ENCODE data around the gene FAT1.

Gene FAT1

GRCh38 chr4:186602978-186603377 lies 120.7 kb downstream of the FAT1 start:
- no peaks in the 10 kb centered on the region for H3K27me3 ChIP-seq
- no peak overlapping the region for H3K27ac ChIP-seq
- no peaks in the 10 kb centered on the region for H3K9me3 ChIP-seq
- TF ChIP-seq, protein P1, sequence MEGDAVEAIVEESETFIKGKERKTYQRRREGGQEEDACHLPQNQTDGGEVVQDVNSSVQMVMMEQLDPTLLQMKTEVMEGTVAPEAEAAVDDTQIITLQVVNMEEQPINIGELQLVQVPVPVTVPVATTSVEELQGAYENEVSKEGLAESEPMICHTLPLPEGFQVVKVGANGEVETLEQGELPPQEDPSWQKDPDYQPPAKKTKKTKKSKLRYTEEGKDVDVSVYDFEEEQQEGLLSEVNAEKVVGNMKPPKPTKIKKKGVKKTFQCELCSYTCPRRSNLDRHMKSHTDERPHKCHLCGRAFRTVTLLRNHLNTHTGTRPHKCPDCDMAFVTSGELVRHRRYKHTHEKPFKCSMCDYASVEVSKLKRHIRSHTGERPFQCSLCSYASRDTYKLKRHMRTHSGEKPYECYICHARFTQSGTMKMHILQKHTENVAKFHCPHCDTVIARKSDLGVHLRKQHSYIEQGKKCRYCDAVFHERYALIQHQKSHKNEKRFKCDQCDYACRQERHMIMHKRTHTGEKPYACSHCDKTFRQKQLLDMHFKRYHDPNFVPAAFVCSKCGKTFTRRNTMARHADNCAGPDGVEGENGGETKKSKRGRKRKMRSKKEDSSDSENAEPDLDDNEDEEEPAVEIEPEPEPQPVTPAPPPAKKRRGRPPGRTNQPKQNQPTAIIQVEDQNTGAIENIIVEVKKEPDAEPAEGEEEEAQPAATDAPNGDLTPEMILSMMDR (IDR thresholded peaks at IDR 0.05) = no peak
- peaks cover 72 to 99% (median 90%) of the 10 kb centered on the region in 3 donors for H3K36me3 ChIP-seq
- DNase-seq = no peak
- intact Hi-C loops (cut with DNase I; ENCODE audit: low total_unique reads) = no loop called here
- H3K4me1 ChIP-seq = no peaks in the 10 kb centered on the region
- no peak overlapping the region for H3K4me3 ChIP-seq

DNA sequence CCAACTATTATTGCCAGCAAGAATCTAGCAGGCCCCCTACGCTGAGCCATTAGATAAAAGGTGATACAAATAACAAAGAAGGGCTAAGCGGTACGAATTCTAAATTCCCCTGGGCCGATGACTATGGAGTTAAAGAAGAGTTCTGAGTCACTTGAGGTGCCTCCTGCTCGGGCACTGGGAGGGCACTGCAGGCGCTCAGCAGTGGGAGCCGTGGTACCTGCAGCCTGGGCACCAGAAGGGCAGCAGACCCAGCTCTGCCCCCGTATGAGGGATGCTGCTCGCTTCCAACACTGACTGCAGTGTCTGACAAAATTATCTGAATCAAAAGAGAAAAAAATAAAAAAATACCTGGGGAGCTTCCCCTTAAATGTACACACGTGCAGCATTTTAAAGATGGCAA lies 124.2 kb downstream of the FAT1 start:
- TF ChIP-seq, protein P1 (IDR thresholded peaks at IDR 0.05) = no peak
- Histone ChIP-seq H3K4me1 (no peaks in the 10 kb centered on the region), H3K27ac (no peak overlapping the region), H3K27me3 (no peaks in the 10 kb centered on the region), H3K9me3 (no peaks in the 10 kb centered on the region), H3K36me3 (peaks cover 73 to 96% (median 85%) of the 10 kb centered on the region in 3 donors), H3K4me3 (no peak overlapping the region)
- no peak for DNase-seq
- intact Hi-C loops (cut with DNase I; ENCODE audit: low total_unique reads) = no loop called here

DNA sequence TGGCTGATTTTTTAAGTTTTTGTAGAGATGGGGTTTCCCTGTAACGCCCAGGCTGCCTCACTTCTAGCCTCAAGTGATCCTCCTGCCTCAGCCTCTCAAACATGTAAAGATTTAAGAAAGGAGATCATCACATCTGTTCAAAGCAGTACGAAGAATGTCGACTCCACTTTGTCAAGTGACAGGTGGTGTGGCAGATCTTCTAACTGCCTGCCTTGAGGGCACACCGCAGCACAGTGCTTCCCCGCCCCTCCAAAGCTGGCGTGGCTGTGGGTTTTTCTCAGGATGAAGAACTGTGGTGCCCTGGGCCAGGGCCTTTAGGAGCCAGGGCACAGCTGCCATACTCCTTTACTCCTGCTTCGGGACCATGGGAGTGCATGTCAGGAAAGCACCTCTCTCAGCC lies 125.0 kb downstream of the FAT1 start:
- Histone ChIP-seq H3K4me3 (no peak overlapping the region), H3K27me3 (no peaks in the 10 kb centered on the region), H3K36me3 (peaks cover 72 to 94% (median 84%) of the 10 kb centered on the region in 3 donors), H3K27ac (no peak overlapping the region), H3K9me3 (no peaks in the 10 kb centered on the region), H3K4me1 (no peaks in the 10 kb centered on the region)
- TF ChIP-seq, protein P1 (IDR thresholded peaks at IDR 0.05) = no peak
- intact Hi-C loops (cut with DNase I; ENCODE audit: low total_unique reads) = no loop called here
- no peak for DNase-seq

DNA sequence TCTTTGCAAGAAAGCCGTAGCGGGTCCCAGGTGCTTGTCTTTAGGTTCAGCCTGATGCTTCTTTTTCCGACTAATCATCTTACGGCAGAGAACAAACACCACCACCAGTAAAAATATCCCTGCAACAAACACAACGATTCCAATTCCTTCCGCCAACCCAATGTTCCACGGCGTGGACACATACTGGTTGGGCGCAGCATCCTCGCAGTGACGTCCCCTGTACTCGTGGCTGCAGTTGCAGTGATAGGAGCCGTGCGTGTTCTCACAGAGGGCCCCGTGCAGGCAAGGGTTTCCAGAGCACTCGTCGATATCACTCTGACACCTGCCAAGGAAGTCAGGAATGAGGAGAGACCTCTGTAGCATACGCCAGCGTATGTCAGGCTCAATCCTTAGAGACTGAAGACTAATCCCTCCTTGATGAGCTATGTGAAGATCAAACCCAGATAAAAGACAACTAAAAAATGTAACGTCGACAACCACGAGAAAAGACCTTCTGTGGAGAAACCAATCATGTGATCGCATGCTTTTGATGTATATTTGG lies 126.7 kb downstream of the FAT1 start:
- Histone ChIP-seq H3K27ac (no peak overlapping the region), H3K9me3 (no peaks in the 10 kb centered on the region), H3K4me3 (no peak overlapping the region), H3K36me3 (peaks cover 64 to 88% (median 83%) of the 10 kb centered on the region in 3 donors), H3K4me1 (no peaks in the 10 kb centered on the region), H3K27me3 (no peaks in the 10 kb centered on the region)
- intact Hi-C loops (cut with DNase I; ENCODE audit: low total_unique reads) = no loop called here
- no peak for DNase-seq
- TF ChIP-seq, protein P1 (IDR thresholded peaks at IDR 0.05) = no peak

GRCh38 chr4:186596346-186596745 lies 127.3 kb downstream of the FAT1 start:
- Histone ChIP-seq H3K36me3 (peaks cover 59 to 82% (median 80%) of the 10 kb centered on the region in 3 donors), H3K9me3 (no peaks in the 10 kb centered on the region), H3K4me3 (no peak overlapping the region), H3K27me3 (no peaks in the 10 kb centered on the region), H3K4me1 (no peaks in the 10 kb centered on the region), H3K27ac (no peak overlapping the region)
- no peak for DNase-seq
- TF ChIP-seq, protein P1 (IDR thresholded peaks at IDR 0.05) = no peak
- intact Hi-C loops (cut with DNase I; ENCODE audit: low total_unique reads) = no loop called here

GRCh38 chr4:186593587-186593973 lies 130.1 kb downstream of the FAT1 start:
- H3K4me3 ChIP-seq = no peak overlapping the region
- intact Hi-C loops (cut with DNase I; ENCODE audit: low total_unique reads) = no loop called here
- H3K9me3 ChIP-seq = no peaks in the 10 kb centered on the region
- DNase-seq = no peak
- H3K4me1 ChIP-seq = no peaks in the 10 kb centered on the region
- peaks cover 40 to 69% (median 56%) of the 10 kb centered on the region in 3 donors for H3K36me3 ChIP-seq
- TF ChIP-seq, protein P1 (IDR thresholded peaks at IDR 0.05) = no peak
- no peak overlapping the region for H3K27ac ChIP-seq
- H3K27me3 ChIP-seq = no peaks in the 10 kb centered on the region
